ENCODE data around the gene PAK2. TPM values are rescaled to one million over a fixed set of nuclear protein-coding genes. Genes with fewer than 3 reads are reported as not detected.

The PAK2 gene
- total RNA-seq, 1 donor from 2014 or later, result 53.6 TPM

GRCh38 chr3:196803891-196804468 lies 64.3 kb downstream of the PAK2 start:
- Histone ChIP-seq H3K27me3 (no peaks in the 10 kb centered on the region), H3K9me3 (ENCODE audit: low read depth) (no peaks in the 10 kb centered on the region), H3K4me1 (no peaks in the 10 kb centered on the region), H2AFZ (replicated peaks) (no peak overlapping the region), H3F3A (ENCODE audit: low read depth) (no peaks in the 10 kb centered on the region), H3K4me2 (no peak overlapping the region), H3K27ac (no peak overlapping the region), H3K9ac (no peak overlapping the region), H3K4me3 (no peak overlapping the region), H3K36me3 (peaks cover 13% of the 10 kb centered on the region), H3K79me2 (ENCODE audit: low read depth) (peaks cover 15% of the 10 kb centered on the region), H4K20me1 (ENCODE audit: low read depth) (no peaks in the 10 kb centered on the region)
- no peak for DNase-seq (ENCODE audit: low spot score)
- H3K36me3 Mint-ChIP-seq, result peaks cover 26% of the 10 kb centered on the region
- H3K4me3 Mint-ChIP-seq, result no peak overlapping the region
- H3K9me3 Mint-ChIP-seq, result no peaks in the 10 kb centered on the region
- H3K27me3 Mint-ChIP-seq (ENCODE audit: insufficient read depth, low read depth), result no peaks in the 10 kb centered on the region
- no peaks in the 10 kb centered on the region for H3K4me1 Mint-ChIP-seq
- no peak overlapping the region for H3K27ac Mint-ChIP-seq
- no peak for TF ChIP-seq EZH2phosphoT487 (IDR thresholded peaks at IDR 0.05)
- TF ChIP-seq, protein P1, sequence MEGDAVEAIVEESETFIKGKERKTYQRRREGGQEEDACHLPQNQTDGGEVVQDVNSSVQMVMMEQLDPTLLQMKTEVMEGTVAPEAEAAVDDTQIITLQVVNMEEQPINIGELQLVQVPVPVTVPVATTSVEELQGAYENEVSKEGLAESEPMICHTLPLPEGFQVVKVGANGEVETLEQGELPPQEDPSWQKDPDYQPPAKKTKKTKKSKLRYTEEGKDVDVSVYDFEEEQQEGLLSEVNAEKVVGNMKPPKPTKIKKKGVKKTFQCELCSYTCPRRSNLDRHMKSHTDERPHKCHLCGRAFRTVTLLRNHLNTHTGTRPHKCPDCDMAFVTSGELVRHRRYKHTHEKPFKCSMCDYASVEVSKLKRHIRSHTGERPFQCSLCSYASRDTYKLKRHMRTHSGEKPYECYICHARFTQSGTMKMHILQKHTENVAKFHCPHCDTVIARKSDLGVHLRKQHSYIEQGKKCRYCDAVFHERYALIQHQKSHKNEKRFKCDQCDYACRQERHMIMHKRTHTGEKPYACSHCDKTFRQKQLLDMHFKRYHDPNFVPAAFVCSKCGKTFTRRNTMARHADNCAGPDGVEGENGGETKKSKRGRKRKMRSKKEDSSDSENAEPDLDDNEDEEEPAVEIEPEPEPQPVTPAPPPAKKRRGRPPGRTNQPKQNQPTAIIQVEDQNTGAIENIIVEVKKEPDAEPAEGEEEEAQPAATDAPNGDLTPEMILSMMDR (IDR thresholded peaks at IDR 0.05), result no peak
- TF ChIP-seq EZH2 (IDR thresholded peaks at IDR 0.05), result no peak

- Mint-ChIP-seq H3K27ac (no peak overlapping the region), H3K4me3 (no peak overlapping the region), H3K27me3 (ENCODE audit: insufficient read depth, low read depth) (no peaks in the 10 kb centered on the region), H3K36me3 (peaks cover 27% of the 10 kb centered on the region), H3K9me3 (no peaks in the 10 kb centered on the region), H3K4me1 (no peaks in the 10 kb centered on the region)
- H3K4me2 ChIP-seq, result no peak overlapping the region
- H3K27ac ChIP-seq, result no peak overlapping the region
- no peaks in the 10 kb centered on the region for H4K20me1 ChIP-seq (ENCODE audit: low read depth)
- no peak overlapping the region for H2AFZ ChIP-seq (replicated peaks)
- H3K36me3 ChIP-seq, result peaks cover 16% of the 10 kb centered on the region
- H3K9ac ChIP-seq, result no peak overlapping the region
- H3F3A ChIP-seq (ENCODE audit: low read depth), result no peaks in the 10 kb centered on the region
- H3K4me1 ChIP-seq, result no peaks in the 10 kb centered on the region
- TF ChIP-seq EZH2phosphoT487 (IDR thresholded peaks at IDR 0.05), result no peak
- TF ChIP-seq, protein P1 (IDR thresholded peaks at IDR 0.05), result no peak
- TF ChIP-seq EZH2 (IDR thresholded peaks at IDR 0.05), result no peak
- no peak overlapping the region for H3K4me3 ChIP-seq
- peaks cover 7% of the 10 kb centered on the region for H3K79me2 ChIP-seq (ENCODE audit: low read depth)
- no peaks in the 10 kb centered on the region for H3K27me3 ChIP-seq
- no peaks in the 10 kb centered on the region for H3K9me3 ChIP-seq (ENCODE audit: low read depth)
- no peak for DNase-seq (ENCODE audit: low spot score)
These were observed 65.1 kb downstream of the PAK2 start for GRCh38 chr3:196804773-196805172.

- H3K4me3 ChIP-seq, result no peak overlapping the region
- Mint-ChIP-seq H3K4me1 (no peaks in the 10 kb centered on the region), H3K4me3 (no peak overlapping the region), H3K9me3 (no peaks in the 10 kb centered on the region), H3K27ac (no peak overlapping the region), H3K36me3 (peaks cover 40% of the 10 kb centered on the region), H3K27me3 (ENCODE audit: insufficient read depth, low read depth) (no peaks in the 10 kb centered on the region)
- H3K4me1 ChIP-seq, result no peaks in the 10 kb centered on the region
- H3K27ac ChIP-seq, result no peak overlapping the region
- peaks cover 33% of the 10 kb centered on the region for H3K36me3 ChIP-seq
- H3K9me3 ChIP-seq (ENCODE audit: low read depth), result peaks cover 4% of the 10 kb centered on the region
- no peak overlapping the region for H3K9ac ChIP-seq
- H2AFZ ChIP-seq (replicated peaks), result no peak overlapping the region
- no peaks in the 10 kb centered on the region for H3K79me2 ChIP-seq (ENCODE audit: low read depth)
- peak; percentile 12 for DNase-seq (ENCODE audit: low spot score)
- no peak overlapping the region for H3K4me2 ChIP-seq
- TF ChIP-seq EZH2phosphoT487 (IDR thresholded peaks at IDR 0.05), result no peak
- TF ChIP-seq EZH2 (IDR thresholded peaks at IDR 0.05), result no peak
- TF ChIP-seq, protein P1 (IDR thresholded peaks at IDR 0.05), result no peak
- no peaks in the 10 kb centered on the region for H3K27me3 ChIP-seq
- H4K20me1 ChIP-seq (ENCODE audit: low read depth), result no peaks in the 10 kb centered on the region
- no peaks in the 10 kb centered on the region for H3F3A ChIP-seq (ENCODE audit: low read depth)
These were observed 71.4 kb downstream of the PAK2 start for GRCh38 chr3:196810963-196811581.

Data from neural progenitor cell (in vitro differentiated cells).